ENCODE results near the gene RBM10. TPM values are rescaled to one million over a fixed set of nuclear protein-coding genes. Genes with fewer than 3 reads are reported as not detected.

RBM10 gene
- total and polyA plus RNA-seq, 12 donors, result 23.1 to 32.1 (median 26.8) TPM

- no peaks in the 10 kb centered on the region for H3K27me3 ChIP-seq
- 44 to 52% methylated on average over 3 of the region's 3 CpGs for WGBS, 2 donors
- no peak overlapping the region for H3K4me3 ChIP-seq
- H3K4me1 ChIP-seq, result peaks cover 0 to 12% (median 0%) of the 10 kb centered on the region in 9 donors
- ATAC-seq, result no peak
- no peak overlapping the region for H3K27ac ChIP-seq
- no peaks in the 10 kb centered on the region for H3K9me3 ChIP-seq
- DNase-seq, result no peak
- H3K36me3 ChIP-seq, result peaks cover 0 to 100% (median 12%) of the 10 kb centered on the region in 9 donors
- intact Hi-C loops (cut with DNase I), result no loop called here
- TF ChIP-seq CTCF (IDR thresholded peaks at IDR 0.05), result no peak
These were observed 61.3 kb downstream of the RBM10 start for GRCh38 chrX:47206316-47206715.

GRCh38 chrX:47208108-47208507, 63.1 kb downstream of the RBM10 start:
- 85 to 87% methylated on average over 12 of the region's 12 CpGs for WGBS, 2 donors
- intact Hi-C loops (cut with DNase I), result no loop called here
- Histone ChIP-seq H3K27me3 (no peaks in the 10 kb centered on the region), H3K4me1 (peaks cover 0 to 12% (median 0%) of the 10 kb centered on the region in 9 donors), H3K36me3 (peaks cover 0 to 100% (median 7%) of the 10 kb centered on the region in 9 donors), H3K9me3 (no peaks in the 10 kb centered on the region), H3K27ac (no peak overlapping the region), H3K4me3 (no peak overlapping the region)
- no peak for ATAC-seq
- DNase-seq, result no peak
- no peak for TF ChIP-seq CTCF (IDR thresholded peaks at IDR 0.05)

- 67 to 78% methylated on average over 16 of the region's 16 CpGs for WGBS, 2 donors
- peak overlapping the region in 6 of 10 donors; percentile 10 to 58 (median 46) for H3K27ac ChIP-seq
- H3K27me3 ChIP-seq, result no peaks in the 10 kb centered on the region
- intact Hi-C loops (cut with DNase I), result loop anchor here in 2 of 10 donors (10.0 kb wide), 2 partner anchors 275 to 445 kb away; partner anchors contain the start of genes ELK1 (in 1 of the 2), UXT (in 1 of the 2) and ZNF41 (in 1 of the 2)
- H3K4me3 ChIP-seq, result no peak overlapping the region
- ATAC-seq (peak; percentile 29 to 89 (median 70)), DNase-seq (no peak)
- H3K36me3 ChIP-seq, result peaks cover 0 to 100% (median 9%) of the 10 kb centered on the region in 9 donors
- H3K4me1 ChIP-seq, result peaks cover 0 to 12% (median 0%) of the 10 kb centered on the region in 9 donors
- H3K9me3 ChIP-seq, result no peaks in the 10 kb centered on the region
- TF ChIP-seq CTCF (IDR thresholded peaks at IDR 0.05), result no peak
These were observed 64.7 kb downstream of the RBM10 start for GRCh38 chrX:47209508-47210238.

GRCh38 chrX:47210661-47211425, 65.8 kb downstream of the RBM10 start:
- DNase-seq (no peak), ATAC-seq (no peak)
- intact Hi-C loops (cut with DNase I), result loop anchor here in 2 of 10 donors (10.0 kb wide), 2 partner anchors 274 to 444 kb away; partner anchors contain the start of genes ELK1 (in 1 of the 2), UXT (in 1 of the 2) and ZNF41 (in 1 of the 2)
- Histone ChIP-seq H3K27ac (no peak overlapping the region), H3K9me3 (no peaks in the 10 kb centered on the region), H3K36me3 (peaks cover 0 to 100% (median 9%) of the 10 kb centered on the region in 9 donors), H3K4me3 (no peak overlapping the region), H3K4me1 (peaks cover 0 to 12% (median 0%) of the 10 kb centered on the region in 9 donors), H3K27me3 (no peaks in the 10 kb centered on the region)
- no peak for TF ChIP-seq CTCF (IDR thresholded peaks at IDR 0.05)
- WGBS, 2 donors, result 88 to 91% methylated on average over 14 to 15 of the region's 15 CpGs
